HG02588 (cell line): ENCODE data around the gene NIPAL1.

ENCODE experiments used
- ATAC-seq: cut with Tn5 transposase; IDR thresholded peaks from one replicate; pipeline ENCODE4 v1.9.1; 2021; ENCODE audit warnings: mild to moderate bottlenecking, moderate library complexity; ENCODE audit not compliant: unreplicated experiment

Gene NIPAL1

GRCh38 chr4:48024522-48024921 is 8.0 kb downstream of the NIPAL1 start:
- ATAC-seq: no peak

DNA sequence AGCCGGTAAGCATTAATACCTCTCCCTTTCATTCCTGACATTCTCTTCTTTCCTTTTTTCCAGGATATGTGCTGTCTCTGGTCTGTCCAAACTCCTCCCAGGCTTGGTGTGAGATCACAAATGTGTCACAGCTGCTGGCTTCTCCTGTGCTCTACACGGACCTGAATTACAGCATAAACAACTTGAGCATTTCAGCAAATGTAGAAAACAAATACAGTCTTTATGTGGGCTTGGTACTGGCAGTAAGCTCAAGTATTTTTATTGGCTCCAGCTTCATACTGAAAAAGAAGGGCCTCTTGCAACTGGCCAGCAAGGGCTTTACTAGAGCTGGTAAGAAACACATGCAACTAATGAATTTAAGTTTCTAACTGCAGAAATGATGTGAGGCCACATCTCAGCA is 8.4 kb downstream of the NIPAL1 start:
- no peak for ATAC-seq

- peak; percentile 72 for ATAC-seq
These were observed 11.1 kb downstream of the NIPAL1 start for GRCh38 chr4:48027653-48028052.

GRCh38 chr4:48028696-48029095 is 12.1 kb downstream of the NIPAL1 start:
- peak; percentile 48 for ATAC-seq

DNA sequence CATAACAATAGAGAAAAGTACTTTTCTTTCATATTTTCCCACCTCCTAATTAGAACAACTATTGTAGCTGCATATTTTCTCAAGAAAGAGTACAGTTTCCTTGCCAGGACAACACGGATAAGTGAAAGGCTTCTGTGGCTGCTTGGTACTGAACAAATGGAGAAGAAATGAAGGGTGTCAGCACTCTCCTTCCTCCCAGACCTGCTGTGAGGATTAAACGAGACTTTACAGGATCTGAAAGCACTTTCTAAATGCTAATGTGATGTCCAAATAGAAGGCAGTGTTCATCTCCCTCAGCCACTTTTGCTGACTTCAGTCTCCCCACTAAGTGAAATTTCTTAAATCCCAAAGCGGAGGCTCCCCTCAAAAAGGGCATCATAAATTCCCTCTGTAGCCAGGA is 13.9 kb downstream of the NIPAL1 start:
- ATAC-seq: no peak

DNA sequence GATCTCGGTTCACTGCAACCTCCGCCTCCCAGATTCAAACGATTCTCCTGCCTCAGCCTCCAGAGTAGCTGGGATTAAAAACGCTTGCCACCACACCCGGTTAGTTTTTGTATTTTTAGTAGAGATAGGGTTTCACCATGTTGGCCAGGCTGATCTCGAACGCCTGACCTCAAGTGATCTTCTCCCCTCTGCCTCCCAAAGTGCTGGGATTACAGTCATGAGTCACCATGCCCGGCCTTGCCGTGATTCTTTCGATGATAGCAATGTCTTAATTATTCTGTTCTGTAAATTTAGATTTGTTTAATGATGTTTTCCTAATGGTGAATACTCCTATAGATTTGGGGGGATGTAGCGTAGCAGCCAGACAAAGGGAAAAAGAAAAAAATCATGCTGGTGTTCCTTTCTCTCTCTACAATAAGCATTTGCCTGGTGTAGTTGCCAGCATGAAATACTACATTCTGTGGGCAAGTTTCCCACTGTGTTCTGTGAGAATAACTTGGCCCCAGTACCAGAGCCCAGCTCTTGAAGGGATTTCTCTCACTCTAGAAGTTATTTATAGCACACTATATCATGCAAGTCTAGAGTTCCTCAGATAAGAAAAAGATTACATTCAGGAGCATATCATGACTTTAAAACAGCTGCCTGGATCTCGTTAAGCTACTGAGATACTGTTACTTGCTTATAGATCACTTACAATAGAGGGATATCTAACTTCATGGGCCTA is 15.4 kb downstream of the NIPAL1 start:
- ATAC-seq: no peak

- no peak for ATAC-seq
These were observed 16.1 kb downstream of the NIPAL1 start for GRCh38 chr4:48032721-48033120.

- no peak for ATAC-seq
These were observed 16.8 kb downstream of the NIPAL1 start for GRCh38 chr4:48033412-48033811.

GRCh38 chr4:48033825-48034413 is 17.3 kb downstream of the NIPAL1 start:
- no peak for ATAC-seq

- no peak for ATAC-seq
These were observed 19.4 kb downstream of the NIPAL1 start for GRCh38 chr4:48035952-48036351.

- ATAC-seq: no peak
These were observed 20.5 kb downstream of the NIPAL1 start for GRCh38 chr4:48037117-48037462.

DNA sequence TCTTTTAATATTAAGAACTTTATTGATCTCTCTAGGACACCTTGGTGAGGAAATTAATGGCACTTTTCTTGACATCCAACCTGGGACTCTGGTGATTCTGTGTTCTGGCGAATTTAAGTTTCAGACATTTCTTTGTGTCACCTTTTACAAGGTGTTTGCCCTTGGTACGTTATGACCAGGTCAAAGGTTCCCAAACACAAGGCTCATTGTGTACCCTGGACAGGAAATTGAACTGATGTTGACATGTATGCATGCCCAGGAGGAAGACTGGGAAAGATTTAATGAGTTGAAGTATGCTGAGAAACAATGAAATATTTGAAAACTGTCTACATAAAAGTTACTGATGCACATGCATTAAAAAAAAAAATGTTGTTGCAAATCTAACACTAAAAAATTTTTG is 22.1 kb downstream of the NIPAL1 start:
- ATAC-seq: no peak

GRCh38 chr4:48039561-48039960 is 23.0 kb downstream of the NIPAL1 start:
- ATAC-seq: no peak

GRCh38 chr4:48041535-48042137 is 25.1 kb downstream of the NIPAL1 start:
- no peak for ATAC-seq

- ATAC-seq: no peak
These were observed 26.4 kb downstream of the NIPAL1 start for GRCh38 chr4:48042979-48043461.

DNA sequence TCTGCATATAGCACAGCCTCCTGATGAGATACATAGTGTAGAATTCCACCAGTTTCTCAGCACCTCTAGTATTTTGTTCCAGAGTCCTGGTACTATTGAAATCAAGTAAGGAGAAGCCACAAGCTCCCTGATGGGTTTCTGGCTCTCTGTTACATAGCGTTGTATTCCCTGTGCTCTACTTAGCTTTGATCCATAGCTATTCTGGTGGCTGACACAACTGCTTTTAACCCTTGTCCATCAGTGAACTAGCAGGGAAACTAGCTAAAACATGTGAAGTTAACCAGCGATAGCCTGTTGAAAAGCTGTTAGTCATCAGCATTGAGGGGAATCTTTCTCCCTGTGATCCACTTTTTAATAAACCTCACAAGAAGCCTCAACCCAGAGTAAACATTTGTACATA is 26.9 kb downstream of the NIPAL1 start:
- ATAC-seq: no peak

- no peak for ATAC-seq
These were observed 27.7 kb downstream of the NIPAL1 start for GRCh38 chr4:48044298-48044697.

- no peak for ATAC-seq
These were observed 29.5 kb downstream of the NIPAL1 start for GRCh38 chr4:48046059-48046458.

GRCh38 chr4:48047421-48047844 is 30.9 kb downstream of the NIPAL1 start:
- ATAC-seq: peak; percentile 97

- no peak for ATAC-seq
These were observed 31.3 kb downstream of the NIPAL1 start for GRCh38 chr4:48047896-48048295.

GRCh38 chr4:48049483-48049882 is 32.9 kb downstream of the NIPAL1 start:
- no peak for ATAC-seq

DNA sequence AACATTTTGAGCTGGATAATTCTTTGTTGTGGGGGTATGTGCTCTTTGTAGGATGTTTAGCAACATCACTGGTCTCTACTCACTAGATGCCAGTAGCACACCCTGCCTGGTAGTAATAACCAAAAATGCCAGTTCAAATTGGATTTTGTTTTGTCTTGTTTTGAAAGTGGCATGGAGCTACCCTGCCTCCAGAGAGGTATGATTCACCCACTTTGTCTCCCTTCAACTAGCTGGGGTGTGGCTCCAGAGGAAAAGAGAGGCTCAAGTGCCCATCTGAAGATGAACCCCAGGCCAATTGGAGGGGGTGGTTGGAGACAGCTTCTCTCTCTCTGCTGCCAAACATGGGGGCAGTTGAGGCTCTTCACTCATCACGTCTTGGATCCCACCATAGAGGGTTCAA is 34.5 kb downstream of the NIPAL1 start:
- ATAC-seq: no peak
